BJ (cell line): ENCODE results near the gene ACHE. TPM values are rescaled to one million over a fixed set of nuclear protein-coding genes. Genes with fewer than 3 reads are reported as not detected.

Source experiments
- CTCF ChIA-PET: fragments of 350-600 bp; formaldehyde crosslinking; extraction: SDS; loops from one replicate; lab custom pipeline; 2021; ENCODE audit warnings: antibody characterized with exemption, inconsistent platforms; lab: Yijun Ruan, JAX
- POLR2A ChIA-PET: fragments of 300-600 bp; sonication (Branson Sonifier 250); formaldehyde crosslinking; extraction: SDS; loops from one replicate; lab custom pipeline; 2021; ENCODE audit warnings: antibody characterized with exemption; lab: Charles Lee
- DNase-seq: peaks from one replicate; pipeline ENCODE4 v3.0.0-alpha.2; 2011; ENCODE audit warnings: low read depth
- H3K27me3 ChIP-seq: 2 replicates; pipeline ENCODE4 v1.6.0; 2011; ENCODE audit warnings: low read length; ENCODE audit not compliant: control insufficient read depth, insufficient read depth
- H3K36me3 ChIP-seq: 2 replicates; pipeline ENCODE4 v1.5.1; 2011; ENCODE audit warnings: low read length; ENCODE audit not compliant: control insufficient read depth, insufficient read depth
- H3K4me3 ChIP-seq: 2 replicates; pipeline ENCODE4 v1.5.1; 2011; ENCODE audit warnings: low read depth, mild to moderate bottlenecking, control low read depth, low read length
- CTCF ChIP-seq: IDR thresholded peaks from 2 replicates; pipeline ENCODE4 v1.5.1; 2011; ENCODE audit warnings: low read depth, mild to moderate bottlenecking, control low read depth, inconsistent platforms, low read length, moderate library complexity; ENCODE audit not compliant: insufficient read depth
- polyA plus RNA-seq: library from polyadenylated mRNA; depleted of rRNA; stranded (reverse); fragments of >200 nt; gene quantifications from 2 replicates; pipeline ENCODE4 v1.2.3, GENCODE V29; 2011

The ACHE gene
- polyA plus RNA-seq, 1 experiment, result 0.22 TPM

- CTCF ChIA-PET, result interaction anchor here (4.6 kb wide), 1 partner anchor 157 kb away, joined by 37 read pairs; no protein-coding TSS in a partner anchor
- POLR2A ChIA-PET, result no interaction called here
- Histone ChIP-seq H3K4me3 (no peak overlapping the region), H3K36me3 (no peaks in the 10 kb centered on the region), H3K27me3 (peaks cover 9% of the 10 kb centered on the region)
- no peak for TF ChIP-seq CTCF
- DNase-seq, result no peak
These were observed 6.2 kb upstream of the ACHE start for GRCh38 chr7:100901921-100902332.

- Histone ChIP-seq H3K4me3 (no peak overlapping the region), H3K36me3 (no peaks in the 10 kb centered on the region), H3K27me3 (peaks cover 14% of the 10 kb centered on the region)
- ChIA-PET POLR2A (no interaction called here), CTCF (interaction anchor here (1.0 to 4.6 kb wide), 3 partner anchors 152 to 177 kb away, joined by 3 to 37 read pairs (median 3); no protein-coding TSS in a partner anchor)
- TF ChIP-seq CTCF, result no peak
- DNase-seq, result no peak
These were observed 5.3 kb upstream of the ACHE start for GRCh38 chr7:100900978-100901377.

- ChIA-PET CTCF (interaction anchor here (4.6 kb wide), 1 partner anchor 159 kb away, joined by 37 read pairs; no protein-coding TSS in a partner anchor), POLR2A (no interaction called here)
- H3K36me3 ChIP-seq, result no peaks in the 10 kb centered on the region
These were observed 3.7 kb upstream of the ACHE start for GRCh38 chr7:100899432-100899831.

GRCh38 chr7:100897772-100898454, 2.2 kb upstream of the ACHE start:
- no peak for TF ChIP-seq CTCF
- no peak for DNase-seq
- ChIA-PET POLR2A (no interaction called here), CTCF (interaction anchor here (0.6 to 4.6 kb wide), 13 partner anchors 13 to 394 kb away, joined by 3 to 37 read pairs (median 3); no protein-coding TSS in a partner anchor)
- Histone ChIP-seq H3K27me3 (peaks cover 16% of the 10 kb centered on the region), H3K36me3 (no peaks in the 10 kb centered on the region), H3K4me3 (no peak overlapping the region)

More at GRCh38 chr7:100899432-100899831, 3.7 kb upstream of the ACHE start:
- Histone ChIP-seq H3K27me3 (peaks cover 16% of the 10 kb centered on the region), H3K4me3 (no peak overlapping the region)
- DNase-seq, result no peak
- no peak for TF ChIP-seq CTCF

- ChIA-PET POLR2A (no interaction called here), CTCF (interaction anchor here (0.6 to 1.8 kb wide), 6 partner anchors 156 to 180 kb away, joined by 3 to 6 read pairs (median 4); no protein-coding TSS in a partner anchor)
- Histone ChIP-seq H3K36me3 (no peaks in the 10 kb centered on the region), H3K4me3 (peak overlapping the region; percentile 20; the same call in 1 of the 2 replicates), H3K27me3 (peaks cover 16% of the 10 kb centered on the region)
- TF ChIP-seq CTCF, result peak; percentile 73
- DNase-seq, result no peak
These were observed 1.3 kb upstream of the ACHE start for GRCh38 chr7:100896732-100897608.
